NCI-H2227 treated with DMSO at 0.1 percent for 48 hours (cell line): ENCODE measurements around the gene AFF4.
A peak's percentile ranks its signal among the peaks of the same experiment; 100 is the strongest.
"Not testable (repeated sequence)": the region's sequence is repeated elsewhere in the genome, so short reads cannot be mapped to it uniquely, and the experiment has no call there.

Experiments
- DNase-seq: peaks from one replicate; lab custom pipeline; 2025; lab: John Stamatoyannopoulos, UW

AFF4 gene

GRCh38 chr5:132963171-132964104 is at the start of gene AFF4:
Gene AFF4, minus strand, starts transcription at chr5:132963634. Its CDS starts 26,445 bp downstream, at chr5:132937189.
- DNase-seq, result peak; percentile 77

GRCh38 chr5:133008455-133008854 is 45.0 kb upstream of the AFF4 start:
- not testable (repeated sequence) for DNase-seq

GRCh38 chr5:133006653-133007052 is 43.2 kb upstream of the AFF4 start:
- no peak for DNase-seq

- no peak for DNase-seq
Observed at GRCh38 chr5:132999246-132999645, 35.8 kb upstream of the AFF4 start.

GRCh38 chr5:132998556-132998955 is 35.1 kb upstream of the AFF4 start:
- no peak for DNase-seq

GRCh38 chr5:132996307-132996706 is 32.9 kb upstream of the AFF4 start:
- DNase-seq, result no peak

GRCh38 chr5:132987531-132988408 is 24.3 kb upstream of the AFF4 start:
- DNase-seq, result no peak

GRCh38 chr5:132982971-132983370 is 19.5 kb upstream of the AFF4 start:
- DNase-seq, result not testable (repeated sequence)

- DNase-seq, result no peak
Observed at GRCh38 chr5:132981288-132981687, 17.9 kb upstream of the AFF4 start.

GRCh38 chr5:132979976-132980375 is 16.5 kb upstream of the AFF4 start:
- no peak for DNase-seq

GRCh38 chr5:132979367-132979940 is 16.0 kb upstream of the AFF4 start:
- no peak for DNase-seq

GRCh38 chr5:132976852-132977251 is 13.4 kb upstream of the AFF4 start:
- DNase-seq, result no peak

- DNase-seq, result not testable (repeated sequence)
Observed at GRCh38 chr5:132972436-132972828, 9.0 kb upstream of the AFF4 start.

GRCh38 chr5:132971483-132972435 is 8.3 kb upstream of the AFF4 start:
- no peak for DNase-seq

- DNase-seq, result no peak
Observed at GRCh38 chr5:132965120-132965519, 1.7 kb upstream of the AFF4 start.

GRCh38 chr5:132962429-132963021 is 909 bp downstream of the AFF4 start:
- peak; percentile 25 for DNase-seq

GRCh38 chr5:132961887-132962286 is 1.5 kb downstream of the AFF4 start:
- no peak for DNase-seq

- DNase-seq, result not testable (repeated sequence)
Observed at GRCh38 chr5:132961123-132961815, 2.2 kb downstream of the AFF4 start.

- not testable (repeated sequence) for DNase-seq
Observed at GRCh38 chr5:132956166-132956799, 7.2 kb downstream of the AFF4 start.

- no peak for DNase-seq
Observed at GRCh38 chr5:132953710-132954109, 9.7 kb downstream of the AFF4 start.
